ENCODE results near the gene CDH1. TPM values are rescaled to one million over a fixed set of nuclear protein-coding genes. Genes with fewer than 3 reads are reported as not detected.

CDH1 gene
- total RNA-seq, 2 donors from 2014 or later = 1.8 to 3.0 TPM

- H3K27ac Mint-ChIP-seq = no peak overlapping the region
Measured at GRCh38 chr16:68739964-68740627, 3.0 kb downstream of the CDH1 start.

DNA sequence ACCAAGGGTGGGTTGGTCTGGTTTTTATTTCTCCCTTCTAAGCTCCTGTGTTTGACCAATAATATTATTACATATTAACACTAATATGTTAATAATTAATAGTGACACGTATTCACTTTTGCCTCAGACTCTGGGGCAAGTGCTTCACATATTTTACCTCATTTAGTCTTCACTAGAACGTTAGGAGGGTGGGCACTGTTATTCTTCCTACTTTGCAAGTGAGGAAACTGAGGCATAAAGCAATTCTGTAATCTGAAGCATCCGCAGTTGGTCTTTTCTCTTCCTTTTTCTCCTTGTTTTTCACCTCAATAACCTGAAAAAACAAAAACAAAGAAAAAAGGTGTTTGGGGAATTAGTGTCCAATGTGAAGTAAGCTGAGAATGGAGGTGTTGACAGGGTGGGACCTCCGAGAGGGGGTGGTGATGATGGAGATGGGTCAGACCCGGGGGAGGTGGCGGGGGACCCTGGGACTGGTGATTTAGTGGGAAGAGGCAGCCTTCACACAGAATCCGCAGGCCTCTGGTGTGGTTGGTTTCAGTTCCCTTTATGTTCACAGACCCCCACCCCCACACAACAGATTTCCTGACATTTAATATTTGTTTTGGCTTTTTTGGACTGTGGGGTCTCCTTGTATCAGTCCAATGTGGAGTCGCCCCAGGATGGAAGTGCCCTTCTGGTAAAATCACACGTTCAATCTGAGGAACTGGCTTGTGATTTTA is 3.7 kb downstream of the CDH1 start:
- Mint-ChIP-seq H3K36me3 (ENCODE audit: low read depth) (no peaks in the 10 kb centered on the region), H3K4me3 (no peak overlapping the region), H3K27me3 (peaks cover 25% of the 10 kb centered on the region), H3K9me3 (no peaks in the 10 kb centered on the region), H3K27ac (no peak overlapping the region), H3K4me1 (peaks cover 8% of the 10 kb centered on the region)
- ATAC-seq (replicated peaks) = no peak

More at GRCh38 chr16:68739964-68740627, 3.0 kb downstream of the CDH1 start:
- H3K9me3 Mint-ChIP-seq = no peaks in the 10 kb centered on the region
- H3K4me1 Mint-ChIP-seq = peaks cover 8% of the 10 kb centered on the region
- H3K36me3 Mint-ChIP-seq (ENCODE audit: low read depth) = no peaks in the 10 kb centered on the region
- no peak for ATAC-seq (replicated peaks)
- H3K27me3 Mint-ChIP-seq = peaks cover 26% of the 10 kb centered on the region
- no peak overlapping the region for H3K4me3 Mint-ChIP-seq

DNA sequence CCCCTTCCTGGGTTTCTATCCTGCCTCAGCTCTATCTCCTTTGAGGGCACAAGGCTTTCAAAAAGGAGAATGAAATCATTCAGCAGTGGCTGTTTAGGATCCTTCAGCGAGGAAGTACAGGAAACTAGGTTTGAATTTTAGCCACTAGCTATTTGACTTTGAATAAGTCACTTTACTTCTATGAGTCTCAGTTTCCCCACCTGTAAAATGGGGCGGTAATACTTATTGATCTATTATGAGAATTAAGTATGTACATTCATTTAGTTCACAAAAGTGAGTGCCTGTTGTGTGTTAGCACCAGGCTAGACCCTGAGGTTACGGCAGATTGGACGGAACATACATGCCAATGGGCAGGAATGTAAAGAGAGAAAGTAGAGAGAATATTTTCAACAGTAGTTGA is 6.6 kb downstream of the CDH1 start:
- Mint-ChIP-seq H3K4me1 (peaks cover 4% of the 10 kb centered on the region), H3K27me3 (peaks cover 16% of the 10 kb centered on the region), H3K36me3 (ENCODE audit: low read depth) (no peaks in the 10 kb centered on the region), H3K4me3 (no peak overlapping the region), H3K9me3 (no peaks in the 10 kb centered on the region), H3K27ac (no peak overlapping the region)
- no peak for ATAC-seq (replicated peaks)

- Mint-ChIP-seq H3K9me3 (no peaks in the 10 kb centered on the region), H3K36me3 (ENCODE audit: low read depth) (no peaks in the 10 kb centered on the region), H3K4me1 (peaks cover 4% of the 10 kb centered on the region), H3K27ac (peak overlapping the region; percentile 69), H3K27me3 (peaks cover 22% of the 10 kb centered on the region), H3K4me3 (no peak overlapping the region)
- ATAC-seq (replicated peaks) = no peak
Measured at GRCh38 chr16:68744744-68745280, 7.7 kb downstream of the CDH1 start.

- Mint-ChIP-seq H3K36me3 (ENCODE audit: low read depth) (no peaks in the 10 kb centered on the region), H3K9me3 (no peaks in the 10 kb centered on the region), H3K4me3 (no peak overlapping the region), H3K4me1 (peaks cover 4% of the 10 kb centered on the region), H3K27me3 (peaks cover 22% of the 10 kb centered on the region), H3K27ac (no peak overlapping the region)
- ATAC-seq (replicated peaks) = no peak
Measured at GRCh38 chr16:68746951-68747350, 9.9 kb downstream of the CDH1 start.

- Mint-ChIP-seq H3K36me3 (ENCODE audit: low read depth) (no peaks in the 10 kb centered on the region), H3K4me1 (peaks cover 6% of the 10 kb centered on the region), H3K27ac (peak overlapping the region; percentile 16), H3K4me3 (no peak overlapping the region), H3K27me3 (peaks cover 20% of the 10 kb centered on the region), H3K9me3 (no peaks in the 10 kb centered on the region)
- ATAC-seq (replicated peaks) = no peak
Measured at GRCh38 chr16:68749432-68749831, 12.3 kb downstream of the CDH1 start.

DNA sequence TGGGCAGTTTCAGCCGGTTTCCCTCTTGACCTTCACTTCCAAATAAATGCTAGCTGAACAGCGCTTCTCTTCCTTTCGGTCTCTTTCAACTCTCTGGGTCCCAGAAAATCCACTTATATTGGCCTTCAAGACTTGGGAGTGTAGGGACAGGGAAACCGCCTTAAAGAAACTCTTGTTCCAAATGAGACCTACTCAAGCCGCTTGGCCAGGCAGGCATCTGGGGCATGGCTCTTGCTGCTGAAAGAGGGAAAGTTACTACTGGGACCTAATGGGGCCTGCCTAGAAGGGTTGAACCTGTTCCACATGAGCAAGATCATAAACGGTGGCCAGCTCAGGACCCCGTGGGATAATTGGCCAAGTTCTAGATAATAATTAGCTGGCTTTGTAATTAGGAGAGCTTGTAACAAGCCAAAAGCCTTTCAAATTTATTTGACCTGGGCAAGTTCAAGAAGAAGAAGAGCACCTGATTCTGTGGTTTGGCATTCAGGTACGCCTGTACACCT is 13.2 kb downstream of the CDH1 start:
- H3K27ac Mint-ChIP-seq = no peak overlapping the region
- no peak overlapping the region for H3K4me3 Mint-ChIP-seq
- H3K4me1 Mint-ChIP-seq = peaks cover 10% of the 10 kb centered on the region
- ATAC-seq (replicated peaks) = no peak
- H3K36me3 Mint-ChIP-seq (ENCODE audit: low read depth) = no peaks in the 10 kb centered on the region
- peaks cover 23% of the 10 kb centered on the region for H3K27me3 Mint-ChIP-seq
- H3K9me3 Mint-ChIP-seq = no peaks in the 10 kb centered on the region

- ATAC-seq (replicated peaks) = no peak
- Mint-ChIP-seq H3K27me3 (peaks cover 23% of the 10 kb centered on the region), H3K36me3 (ENCODE audit: low read depth) (no peaks in the 10 kb centered on the region), H3K27ac (peak overlapping the region; percentile 6), H3K4me3 (no peak overlapping the region), H3K9me3 (no peaks in the 10 kb centered on the region), H3K4me1 (peaks cover 10% of the 10 kb centered on the region)
Measured at GRCh38 chr16:68751160-68751559, 14.1 kb downstream of the CDH1 start.

GRCh38 chr16:68752602-68753001 is 15.5 kb downstream of the CDH1 start:
- peak overlapping the region; percentile 31 for H3K4me3 Mint-ChIP-seq
- H3K4me1 Mint-ChIP-seq = peaks cover 19% of the 10 kb centered on the region
- no peaks in the 10 kb centered on the region for H3K9me3 Mint-ChIP-seq
- peak overlapping the region; percentile 41 for H3K27ac Mint-ChIP-seq
- ATAC-seq (replicated peaks) = peak; percentile 8
- H3K27me3 Mint-ChIP-seq = peaks cover 17% of the 10 kb centered on the region
- H3K36me3 Mint-ChIP-seq (ENCODE audit: low read depth) = peaks cover 5% of the 10 kb centered on the region

GRCh38 chr16:68754084-68754792 is 17.1 kb downstream of the CDH1 start:
- Mint-ChIP-seq H3K27ac (peak overlapping the region; percentile 80), H3K4me1 (peaks cover 21% of the 10 kb centered on the region), H3K9me3 (no peaks in the 10 kb centered on the region), H3K27me3 (peaks cover 12% of the 10 kb centered on the region), H3K4me3 (peak overlapping the region; percentile 9), H3K36me3 (ENCODE audit: low read depth) (peaks cover 5% of the 10 kb centered on the region)
- ATAC-seq (replicated peaks) = no peak

DNA sequence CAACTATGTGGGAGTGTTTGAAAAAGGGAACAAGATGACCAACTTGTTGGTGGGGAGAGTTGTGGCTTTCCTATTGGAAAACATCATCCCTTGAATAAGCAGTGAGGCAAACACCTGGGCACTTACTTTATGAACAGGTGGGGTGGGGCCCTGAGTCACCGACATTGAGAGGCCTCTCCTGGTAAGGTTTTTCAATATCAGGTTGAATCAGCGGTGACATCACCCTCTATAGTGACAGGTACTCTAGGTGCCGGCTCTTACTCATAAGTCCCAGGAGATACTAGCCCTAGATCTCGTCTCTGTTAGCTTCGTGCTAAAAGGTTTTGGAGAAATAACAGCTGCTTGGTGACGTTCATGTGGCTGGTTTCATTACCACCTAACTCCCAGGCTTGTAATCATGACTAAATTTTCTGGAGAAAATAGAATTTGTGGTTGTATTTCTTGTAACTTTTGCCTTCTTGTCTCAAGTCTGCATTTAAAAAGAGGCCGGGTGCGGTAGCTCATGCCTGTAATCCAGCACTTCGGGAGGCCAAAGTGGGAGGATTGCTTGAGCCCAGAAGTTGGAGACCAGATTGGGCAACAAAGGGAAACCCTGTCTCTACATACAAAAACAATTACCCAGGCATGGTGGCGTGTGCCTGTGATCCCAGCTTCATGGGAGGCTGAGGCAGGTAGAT is 19.3 kb downstream of the CDH1 start:
- H3K27ac Mint-ChIP-seq = peak overlapping the region; percentile 99
- ATAC-seq (replicated peaks) = peak; percentile 82
- peaks cover 32% of the 10 kb centered on the region for H3K4me1 Mint-ChIP-seq
- peak overlapping the region; percentile 60 for H3K4me3 Mint-ChIP-seq
- H3K36me3 Mint-ChIP-seq (ENCODE audit: low read depth) = peaks cover 5% of the 10 kb centered on the region
- H3K9me3 Mint-ChIP-seq = no peaks in the 10 kb centered on the region
- peaks cover 5% of the 10 kb centered on the region for H3K27me3 Mint-ChIP-seq

GRCh38 chr16:68757625-68757935 is 20.5 kb downstream of the CDH1 start:
- peaks cover 5% of the 10 kb centered on the region for H3K27me3 Mint-ChIP-seq
- H3K27ac Mint-ChIP-seq = peak overlapping the region; percentile 99
- H3K4me3 Mint-ChIP-seq = peak overlapping the region; percentile 60
- H3K4me1 Mint-ChIP-seq = peaks cover 32% of the 10 kb centered on the region
- H3K9me3 Mint-ChIP-seq = no peaks in the 10 kb centered on the region
- no peak for ATAC-seq (replicated peaks)
- H3K36me3 Mint-ChIP-seq (ENCODE audit: low read depth) = peaks cover 5% of the 10 kb centered on the region

GRCh38 chr16:68759062-68759461 is 22.0 kb downstream of the CDH1 start:
- peaks cover 5% of the 10 kb centered on the region for H3K27me3 Mint-ChIP-seq
- peaks cover 35% of the 10 kb centered on the region for H3K4me1 Mint-ChIP-seq
- no peak for ATAC-seq (replicated peaks)
- H3K36me3 Mint-ChIP-seq (ENCODE audit: low read depth) = peaks cover 5% of the 10 kb centered on the region
- H3K9me3 Mint-ChIP-seq = no peaks in the 10 kb centered on the region
- no peak overlapping the region for H3K4me3 Mint-ChIP-seq
- no peak overlapping the region for H3K27ac Mint-ChIP-seq

DNA sequence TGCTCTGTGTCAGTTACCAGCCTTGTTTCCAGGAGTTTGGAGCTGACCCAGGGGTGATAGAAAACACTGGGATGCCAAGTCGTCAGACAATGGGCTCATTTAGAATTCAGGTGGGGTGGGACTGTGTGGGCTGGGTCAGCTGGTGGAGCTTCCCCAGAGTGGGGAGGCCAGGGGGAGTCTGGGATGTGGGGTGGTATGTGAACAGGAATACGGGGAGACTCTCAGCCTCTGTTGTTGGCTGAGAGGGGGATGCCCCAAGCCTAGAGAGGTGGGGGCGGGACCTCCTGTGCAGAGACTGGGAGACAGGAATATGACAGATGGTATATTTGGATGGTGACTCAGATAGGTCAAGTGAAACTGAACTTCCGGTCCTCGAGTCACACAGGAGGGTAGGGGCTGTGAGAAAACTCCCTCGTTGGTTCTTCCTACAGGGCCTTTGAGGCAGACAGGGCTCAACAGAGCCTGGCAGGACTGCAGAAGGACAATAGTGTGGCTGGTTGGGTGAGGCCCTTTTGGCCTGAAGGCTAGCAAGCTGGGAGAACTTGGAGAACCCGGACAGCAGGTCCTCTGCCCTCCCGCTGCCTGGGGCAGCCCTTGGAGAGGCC is 23.7 kb downstream of the CDH1 start:
- H3K4me3 Mint-ChIP-seq = peak overlapping the region; percentile 70
- peaks cover 5% of the 10 kb centered on the region for H3K36me3 Mint-ChIP-seq (ENCODE audit: low read depth)
- H3K9me3 Mint-ChIP-seq = no peaks in the 10 kb centered on the region
- ATAC-seq (replicated peaks) = peak; percentile 62
- H3K4me1 Mint-ChIP-seq = peaks cover 31% of the 10 kb centered on the region
- no peaks in the 10 kb centered on the region for H3K27me3 Mint-ChIP-seq
- peak overlapping the region; percentile 88 for H3K27ac Mint-ChIP-seq
